Thyroid gland (tissue), 4 donors: ENCODE results near the gene AFAP1L2. TPM values are rescaled to one million over a fixed set of nuclear protein-coding genes. Genes with fewer than 3 reads are reported as not detected.

Experiments
- DNase-seq, 2 donors: peaks; one replicate each; pipeline ENCODE4 v3.0.0-alpha.2; 2019
- H3K27ac ChIP-seq, 3 donors: fragments of 200-600 bp; sonication (generic); 1 replicate in 2 of 3; 2 replicates in 1 of 3; pipeline ENCODE4 v1.5.1; 2016 to 2019; ENCODE audit warnings: mild to moderate bottlenecking in 1 of 3, moderate library complexity in 1 of 3
- H3K27me3 ChIP-seq: fragments of 200-600 bp; sonication (generic); one replicate; pipeline ENCODE4 v1.5.1; 2019
- H3K36me3 ChIP-seq, 2 donors: fragments of 200-600 bp; sonication (generic); one replicate each; pipeline ENCODE4 v1.5.1; 2016 to 2019
- H3K4me1 ChIP-seq, 2 donors: fragments of 200-600 bp; sonication (generic); one replicate each; pipeline ENCODE4 v1.5.1; 2017 to 2019
- H3K4me3 ChIP-seq, 3 donors: fragments of 200-600 bp; sonication (generic); replicated peaks in 1 of 3; 1 replicate in 2 of 3; 2 replicates in 1 of 3; pipeline ENCODE4 v1.5.1; 2016; ENCODE audit warnings: mild to moderate bottlenecking in 1 of 3
- H3K9me3 ChIP-seq: fragments of 200-600 bp; sonication (generic); one replicate; pipeline ENCODE4 v1.5.1; 2017
- CTCF ChIP-seq, 6 experiments: fragments of 200-600 bp in 3 of 6; fragments of 450-650 bp in 3 of 6; sonication (generic) in 3 of 6; IDR thresholded peaks; one replicate each; pipeline ENCODE4 v1.5.1; 2016 to 2019; ENCODE audit warnings: antibody characterized with exemption in 6 of 6, mild to moderate bottlenecking in 2 of 6, inconsistent platforms in 1 of 6, moderate library complexity in 1 of 6
- POLR2A ChIP-seq, 2 donors: fragments of 450-650 bp; IDR thresholded peaks; one replicate each; pipeline ENCODE4 v1.6.1; 2017; ENCODE audit warnings: antibody characterized with exemption in 2 of 2, mild to moderate bottlenecking in 2 of 2, moderate library complexity in 1 of 2
- WGBS, 2 donors: methylation state at CpG; one replicate each; pipeline ENCODE4 v1.1.5; 2017; 5-methylcytosine and 5-hydroxymethylcytosine counted together
- intact Hi-C: fragments of 100-400 bp; cut with DNase I; formaldehyde crosslinking; loops from one replicate; pipeline ENCODE4 v1.15.1; 2023
- total RNA-seq, 4 donors: library from RNA; depleted of rRNA; stranded (reverse); fragments of >200 nt; gene quantifications; one replicate each; pipeline ENCODE4 v1.2.3, GENCODE V29; 2016

AFAP1L2 gene
- total RNA-seq, 4 donors from 2014 or later: 135 to 356 (median 299) TPM

- WGBS, 2 donors: 84 to 91% methylated on average over 4 of the region's 4 CpGs
- no peaks in the 10 kb centered on the region for H3K36me3 ChIP-seq
- H3K4me1 ChIP-seq: peaks cover 18 to 23% of the 10 kb centered on the region in 2 donors
- H3K9me3 ChIP-seq: no peaks in the 10 kb centered on the region
- intact Hi-C loops: no loop called here
- no peak for DNase-seq
- no peak overlapping the region for H3K27ac ChIP-seq
- no peak overlapping the region for H3K4me3 ChIP-seq
- H3K27me3 ChIP-seq: no peaks in the 10 kb centered on the region
- TF ChIP-seq POLR2A (IDR thresholded peaks at IDR 0.05) (no peak), CTCF (IDR thresholded peaks at IDR 0.05) (no peak)
Measured at GRCh38 chr10:114262496-114262895, 141.8 kb downstream of the AFAP1L2 start.

GRCh38 chr10:114261076-114261475 is 143.2 kb downstream of the AFAP1L2 start:
- H3K27me3 ChIP-seq: no peaks in the 10 kb centered on the region
- TF ChIP-seq CTCF (IDR thresholded peaks at IDR 0.05): no peak
- no peak for TF ChIP-seq POLR2A (IDR thresholded peaks at IDR 0.05)
- DNase-seq: no peak
- no peaks in the 10 kb centered on the region for H3K9me3 ChIP-seq
- peak overlapping the region in 1 of 3 donors; percentile 30 for H3K27ac ChIP-seq
- H3K4me1 ChIP-seq: peaks cover 10 to 18% of the 10 kb centered on the region in 2 donors
- intact Hi-C loops: no loop called here
- no peak overlapping the region for H3K4me3 ChIP-seq
- no peaks in the 10 kb centered on the region for H3K36me3 ChIP-seq
- WGBS, 2 donors: 57 to 59% methylated on average over 2 of the region's 2 CpGs

DNA sequence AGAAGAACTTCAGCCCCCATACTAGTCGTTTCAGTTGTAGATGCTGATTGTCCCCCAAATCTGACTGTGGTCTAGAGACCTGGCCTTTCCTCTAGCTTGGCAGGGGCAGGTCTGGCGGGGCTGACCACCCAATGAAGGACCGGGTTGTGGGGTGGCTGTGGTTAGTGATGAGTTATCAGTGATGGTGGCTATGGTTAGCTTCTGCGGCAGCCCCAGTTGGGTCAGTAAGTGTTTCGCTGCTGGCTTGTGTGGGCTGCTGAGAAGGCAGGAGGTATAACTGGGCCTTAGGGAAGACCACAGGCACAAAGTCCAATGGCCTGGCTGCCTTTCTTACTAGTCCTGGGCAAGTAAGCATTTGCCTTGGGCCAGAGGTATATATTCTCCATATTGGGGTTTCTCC is 143.9 kb downstream of the AFAP1L2 start:
- Histone ChIP-seq H3K27ac (no peak overlapping the region), H3K36me3 (no peaks in the 10 kb centered on the region), H3K4me1 (peaks cover 10 to 15% of the 10 kb centered on the region in 2 donors), H3K9me3 (no peaks in the 10 kb centered on the region), H3K27me3 (no peaks in the 10 kb centered on the region), H3K4me3 (no peak overlapping the region)
- WGBS, 2 donors: 89 to 100% methylated on average over 1 to 5 of the region's 5 CpGs
- TF ChIP-seq CTCF (IDR thresholded peaks at IDR 0.05): no peak
- no peak for TF ChIP-seq POLR2A (IDR thresholded peaks at IDR 0.05)
- intact Hi-C loops: no loop called here
- no peak for DNase-seq

DNA sequence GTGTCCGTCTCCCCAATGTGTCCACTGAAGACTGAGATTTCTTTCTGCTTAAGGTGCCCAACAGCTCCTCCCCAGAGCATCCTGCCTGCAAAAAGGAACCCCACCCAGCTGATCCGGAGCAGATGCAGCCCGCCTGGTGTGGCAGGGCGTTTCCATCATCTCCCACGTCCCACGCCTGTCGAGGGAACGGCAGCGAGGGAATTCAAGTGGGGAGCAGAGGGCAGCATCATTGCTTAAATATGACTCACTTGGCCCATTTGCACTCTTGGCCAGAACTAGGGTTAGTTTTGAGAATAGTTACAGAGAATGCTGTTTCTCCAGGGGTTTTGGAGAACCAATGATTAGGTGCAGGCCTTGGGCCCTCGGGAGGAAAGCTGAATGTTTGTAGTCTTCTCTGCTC is 144.5 kb downstream of the AFAP1L2 start:
- DNase-seq: no peak
- Histone ChIP-seq H3K27me3 (no peaks in the 10 kb centered on the region), H3K4me3 (no peak overlapping the region), H3K36me3 (no peaks in the 10 kb centered on the region), H3K27ac (no peak overlapping the region), H3K9me3 (no peaks in the 10 kb centered on the region), H3K4me1 (peaks cover 10 to 13% of the 10 kb centered on the region in 2 donors)
- no peak for TF ChIP-seq POLR2A (IDR thresholded peaks at IDR 0.05)
- TF ChIP-seq CTCF (IDR thresholded peaks at IDR 0.05): no peak
- intact Hi-C loops: no loop called here
- 86% methylated on average over 10 of the region's 10 CpGs for WGBS, 2 donors

GRCh38 chr10:114258274-114258840 is 145.9 kb downstream of the AFAP1L2 start:
- Histone ChIP-seq H3K27ac (no peak overlapping the region), H3K4me3 (no peak overlapping the region), H3K4me1 (peaks cover 10 to 13% of the 10 kb centered on the region in 2 donors), H3K36me3 (no peaks in the 10 kb centered on the region), H3K9me3 (no peaks in the 10 kb centered on the region), H3K27me3 (no peaks in the 10 kb centered on the region)
- DNase-seq: no peak
- TF ChIP-seq POLR2A (IDR thresholded peaks at IDR 0.05) (no peak), CTCF (IDR thresholded peaks at IDR 0.05) (no peak)
- WGBS, 2 donors: 81 to 89% methylated on average over 5 of the region's 5 CpGs
- intact Hi-C loops: no loop called here
